AG04450 (cell line): ENCODE data around the gene POFUT2. TPM values are rescaled to one million over a fixed set of nuclear protein-coding genes. Genes with fewer than 3 reads are reported as not detected.

Source experiments
- CTCF ChIA-PET: fragments of 300-600, 350-600 bp; formaldehyde crosslinking; extraction: SDS; loops from one replicate; lab custom pipeline; 2022; ENCODE audit warnings: antibody characterized with exemption, inconsistent platforms; lab: Charles Lee
- POLR2A ChIA-PET: fragments of 350-600 bp; formaldehyde crosslinking; extraction: SDS; loops from one replicate; lab custom pipeline; 2021; ENCODE audit warnings: antibody characterized with exemption, inconsistent platforms; lab: Yijun Ruan, JAX
- DNase-seq: peaks from one replicate; pipeline ENCODE4 v3.0.0-alpha.2; 2011; ENCODE audit warnings: low read depth, low spot score
- H3K27ac ChIP-seq: one replicate; pipeline ENCODE4 v1.5.1; 2012; ENCODE audit warnings: low read depth, low read length, control low read depth
- H3K27me3 ChIP-seq: one replicate; pipeline ENCODE4 v1.6.0; 2012; ENCODE audit warnings: low read length; ENCODE audit not compliant: control insufficient read depth, insufficient read depth
- H3K4me3 ChIP-seq: 2 replicates; pipeline ENCODE4 v1.5.1; 2011; ENCODE audit warnings: mild to moderate bottlenecking, low read depth, low read length, control low read depth
- H3K9me3 ChIP-seq: 2 replicates; pipeline ENCODE4 v1.5.1; 2012; ENCODE audit warnings: low read length; ENCODE audit not compliant: control insufficient read depth, insufficient read depth
- polyA plus RNA-seq: library from polyadenylated mRNA; depleted of rRNA; stranded (reverse); fragments of >200 nt; gene quantifications from 2 replicates; pipeline ENCODE4 v1.2.3, GENCODE V29; 2011
- TF ChIP-seq, protein P1 (sequence below): IDR thresholded peaks from 2 replicates; pipeline ENCODE4 v1.5.1; 2011; ENCODE audit warnings: low read depth, low read length, control low read depth, inconsistent platforms

The POFUT2 gene
- polyA plus RNA-seq, 1 experiment, result 35.5 TPM

DNA sequence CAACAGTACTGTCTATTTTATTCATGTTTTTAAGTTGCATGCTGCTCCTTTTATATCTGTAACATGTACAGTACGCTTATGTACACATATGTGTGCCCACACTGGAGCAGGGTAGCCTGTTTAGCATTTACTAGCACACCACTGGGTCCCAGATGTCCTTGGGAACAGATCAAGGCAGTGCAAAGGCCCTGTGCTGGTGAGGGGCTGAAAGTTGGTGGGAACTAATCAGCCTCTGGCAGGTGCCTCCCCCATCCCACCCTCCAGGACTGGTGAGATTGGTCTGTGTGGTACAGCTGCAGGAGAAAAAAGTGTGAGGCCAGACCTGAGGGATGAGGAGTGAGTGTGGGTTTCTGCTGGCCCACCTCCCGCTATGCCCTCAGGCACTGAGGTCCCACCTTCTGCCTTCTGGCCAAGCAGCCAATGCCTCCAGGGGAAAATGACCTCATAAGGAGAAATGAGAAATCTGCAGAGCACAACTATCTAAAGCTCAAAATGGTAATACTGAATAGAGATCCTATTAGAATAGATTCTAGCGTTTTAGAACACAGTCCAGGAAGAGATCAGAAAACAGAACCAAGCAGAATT is 58.9 kb downstream of the POFUT2 start:
- DNase-seq, result no peak
- ChIA-PET CTCF (interaction anchor here (1.0 to 1.7 kb wide), 2 partner anchors 89 to 91 kb away, joined by 3 read pairs; no protein-coding TSS in a partner anchor), POLR2A (interaction anchor here (0.9 kb wide), 1 partner anchor 88 kb away, joined by 3 read pairs; no protein-coding TSS in a partner anchor)
- TF ChIP-seq, protein P1, sequence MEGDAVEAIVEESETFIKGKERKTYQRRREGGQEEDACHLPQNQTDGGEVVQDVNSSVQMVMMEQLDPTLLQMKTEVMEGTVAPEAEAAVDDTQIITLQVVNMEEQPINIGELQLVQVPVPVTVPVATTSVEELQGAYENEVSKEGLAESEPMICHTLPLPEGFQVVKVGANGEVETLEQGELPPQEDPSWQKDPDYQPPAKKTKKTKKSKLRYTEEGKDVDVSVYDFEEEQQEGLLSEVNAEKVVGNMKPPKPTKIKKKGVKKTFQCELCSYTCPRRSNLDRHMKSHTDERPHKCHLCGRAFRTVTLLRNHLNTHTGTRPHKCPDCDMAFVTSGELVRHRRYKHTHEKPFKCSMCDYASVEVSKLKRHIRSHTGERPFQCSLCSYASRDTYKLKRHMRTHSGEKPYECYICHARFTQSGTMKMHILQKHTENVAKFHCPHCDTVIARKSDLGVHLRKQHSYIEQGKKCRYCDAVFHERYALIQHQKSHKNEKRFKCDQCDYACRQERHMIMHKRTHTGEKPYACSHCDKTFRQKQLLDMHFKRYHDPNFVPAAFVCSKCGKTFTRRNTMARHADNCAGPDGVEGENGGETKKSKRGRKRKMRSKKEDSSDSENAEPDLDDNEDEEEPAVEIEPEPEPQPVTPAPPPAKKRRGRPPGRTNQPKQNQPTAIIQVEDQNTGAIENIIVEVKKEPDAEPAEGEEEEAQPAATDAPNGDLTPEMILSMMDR, result no peak
- no peak overlapping the region for H3K4me3 ChIP-seq
- peaks cover 13% of the 10 kb centered on the region for H3K27me3 ChIP-seq
- H3K9me3 ChIP-seq, result no peaks in the 10 kb centered on the region
- H3K27ac ChIP-seq, result peak overlapping the region; percentile 68

DNA sequence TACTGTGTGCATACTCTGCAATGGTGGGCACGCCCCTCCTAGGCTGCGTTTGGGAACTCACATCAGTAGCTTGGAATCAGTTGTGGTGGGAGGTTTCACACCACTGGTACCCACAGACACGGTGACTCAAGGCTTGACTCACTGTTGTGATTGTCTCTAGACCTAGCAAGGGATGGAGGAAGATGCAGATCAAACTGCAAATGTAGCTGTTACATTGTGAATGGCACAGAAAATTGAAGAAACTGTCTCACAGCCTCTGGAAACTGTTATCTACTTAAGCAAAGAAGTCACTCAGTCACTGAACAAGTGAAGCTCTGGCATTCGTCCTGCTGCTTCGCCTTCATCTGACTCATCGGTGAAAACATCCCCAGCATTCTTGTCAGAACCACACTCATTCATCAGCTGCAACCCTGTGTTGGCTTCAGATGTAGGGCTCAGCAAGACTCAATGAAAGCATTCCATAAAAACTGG is 59.5 kb downstream of the POFUT2 start:
- CTCF ChIA-PET, result interaction anchor here (1.0 to 1.7 kb wide), 2 partner anchors 89 to 90 kb away, joined by 3 read pairs; no protein-coding TSS in a partner anchor
- POLR2A ChIA-PET, result interaction anchor here (0.9 to 1.3 kb wide), 2 partner anchors 59 to 88 kb away, joined by 3 read pairs; no protein-coding TSS in a partner anchor
- peaks cover 11% of the 10 kb centered on the region for H3K27me3 ChIP-seq
- peak overlapping the region; percentile 68 for H3K27ac ChIP-seq
- H3K4me3 ChIP-seq, result no peak overlapping the region
- DNase-seq, result peak; percentile 90
- TF ChIP-seq, protein P1, result no peak
- H3K9me3 ChIP-seq, result no peaks in the 10 kb centered on the region

DNA sequence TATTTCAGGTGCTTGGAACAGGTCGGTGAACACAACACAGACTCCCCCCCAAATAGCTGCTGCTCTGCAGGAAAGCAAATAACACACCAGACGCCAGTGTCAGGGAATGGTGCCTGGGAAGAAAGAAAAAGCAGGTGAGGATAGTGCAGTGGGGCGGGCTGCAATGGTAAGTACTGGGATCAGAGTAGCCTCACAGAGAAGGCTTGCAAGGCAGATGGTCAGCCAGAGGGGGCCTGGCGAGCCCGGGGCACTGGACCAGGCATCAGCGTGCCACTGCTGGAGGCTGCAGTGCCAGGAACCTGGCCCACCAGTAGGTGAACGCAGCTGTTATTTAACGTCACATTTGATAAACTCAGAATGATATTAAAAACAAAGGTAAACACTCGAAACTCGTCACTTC is 60.0 kb downstream of the POFUT2 start:
- peaks cover 9% of the 10 kb centered on the region for H3K27me3 ChIP-seq

DNA sequence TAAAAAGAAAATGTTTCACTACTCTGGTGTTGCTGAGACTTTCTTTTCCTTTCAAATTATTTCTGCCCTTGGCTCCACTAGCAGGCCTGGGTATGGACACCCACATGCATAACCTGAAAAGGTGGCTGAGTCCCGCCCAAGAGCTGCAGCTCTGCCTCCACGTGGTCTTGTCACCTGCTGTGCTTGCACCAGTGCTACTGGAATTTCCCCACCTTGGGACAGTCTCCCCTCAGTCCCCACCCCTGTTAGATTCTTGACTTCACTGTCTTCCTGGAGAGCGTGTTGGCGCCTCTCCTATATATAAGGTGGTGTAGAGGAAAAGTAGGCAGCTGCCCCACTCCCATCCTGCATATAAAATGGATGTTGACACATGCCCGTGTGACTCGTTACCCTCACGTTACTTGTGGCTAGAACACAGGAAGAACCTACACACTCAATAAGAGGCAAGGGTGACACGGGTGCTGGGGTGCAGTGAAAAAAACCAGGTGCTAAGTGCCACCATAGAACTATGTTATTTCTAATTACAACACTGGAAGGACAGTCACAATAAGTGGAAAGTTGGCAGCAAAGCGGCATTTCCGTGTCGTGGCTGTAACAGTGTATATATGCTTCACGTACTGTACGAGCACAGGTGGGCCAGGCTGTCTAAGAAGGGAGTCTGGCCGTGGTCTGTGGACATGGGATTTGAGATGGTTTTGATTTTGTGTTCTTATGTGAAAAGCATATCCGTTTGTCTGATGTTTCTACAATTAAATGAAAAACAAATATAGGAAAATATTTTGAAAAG is 61.0 kb downstream of the POFUT2 start:
- no peak for DNase-seq
- TF ChIP-seq, protein P1, result no peak
- POLR2A ChIA-PET, result interaction anchor here (1.3 kb wide), 1 partner anchor 60 kb away, joined by 3 read pairs; no protein-coding TSS in a partner anchor
- Histone ChIP-seq H3K27me3 (no peaks in the 10 kb centered on the region), H3K27ac (no peak overlapping the region), H3K9me3 (no peaks in the 10 kb centered on the region), H3K4me3 (no peak overlapping the region)
- CTCF ChIA-PET, result interaction anchor here (1.7 kb wide), 1 partner anchor 89 kb away, joined by 3 read pairs; no protein-coding TSS in a partner anchor

More for the DNA sequence above, 60.0 kb downstream of the POFUT2 start:
- TF ChIP-seq, protein P1, result no peak
- no peaks in the 10 kb centered on the region for H3K9me3 ChIP-seq
- DNase-seq, result no peak
- no peak overlapping the region for H3K4me3 ChIP-seq
- peak overlapping the region; percentile 68 for H3K27ac ChIP-seq
- ChIA-PET POLR2A (interaction anchor here (0.9 to 1.3 kb wide), 2 partner anchors 59 to 87 kb away, joined by 3 read pairs; no protein-coding TSS in a partner anchor), CTCF (interaction anchor here (1.0 to 1.7 kb wide), 2 partner anchors 88 to 90 kb away, joined by 3 read pairs; no protein-coding TSS in a partner anchor)
